NCI-H2081 (cell line): ENCODE data around the gene BMP2K.
A peak's percentile ranks its signal among the peaks of the same experiment; 100 is the strongest.

Experiments used
- DNase-seq, 2 experiments: peaks; one replicate each; lab custom pipeline; 2025; lab: John Stamatoyannopoulos, UW

BMP2K gene

DNA sequence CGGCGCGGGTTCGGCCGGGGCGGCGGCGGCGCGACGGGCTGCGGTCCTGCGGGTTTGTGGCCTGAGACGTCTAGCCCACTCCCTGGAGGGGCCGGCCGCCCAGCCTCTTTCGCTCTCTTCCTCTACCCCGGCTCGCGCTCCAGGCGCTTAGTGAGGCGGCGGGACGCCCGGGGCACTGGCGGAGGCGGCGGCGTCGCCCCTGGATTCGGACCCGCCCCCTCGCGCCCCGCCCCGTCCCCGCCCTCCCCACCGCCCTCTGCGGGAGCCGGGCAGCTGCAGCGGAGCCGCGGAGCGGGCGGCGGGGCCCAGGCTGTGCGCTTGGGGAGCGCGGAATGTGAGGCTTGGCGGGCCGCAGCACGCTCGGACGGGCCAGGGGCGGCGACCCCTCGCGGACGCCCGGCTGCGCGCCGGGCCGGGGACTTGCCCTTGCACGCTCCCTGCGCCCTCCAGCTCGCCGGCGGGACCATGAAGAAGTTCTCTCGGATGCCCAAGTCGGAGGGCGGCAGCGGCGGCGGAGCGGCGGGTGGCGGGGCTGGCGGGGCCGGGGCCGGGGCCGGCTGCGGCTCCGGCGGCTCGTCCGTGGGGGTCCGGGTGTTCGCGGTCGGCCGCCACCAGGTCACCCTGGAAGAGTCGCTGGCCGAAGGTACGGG lies at the start of gene BMP2K:
BMP2K (plus strand) TSS at position 272 of the 650 bp plus-strand sequence; CDS start at position 466, 194 bp downstream.
- peak; percentile 71 to 72 for DNase-seq

DNA sequence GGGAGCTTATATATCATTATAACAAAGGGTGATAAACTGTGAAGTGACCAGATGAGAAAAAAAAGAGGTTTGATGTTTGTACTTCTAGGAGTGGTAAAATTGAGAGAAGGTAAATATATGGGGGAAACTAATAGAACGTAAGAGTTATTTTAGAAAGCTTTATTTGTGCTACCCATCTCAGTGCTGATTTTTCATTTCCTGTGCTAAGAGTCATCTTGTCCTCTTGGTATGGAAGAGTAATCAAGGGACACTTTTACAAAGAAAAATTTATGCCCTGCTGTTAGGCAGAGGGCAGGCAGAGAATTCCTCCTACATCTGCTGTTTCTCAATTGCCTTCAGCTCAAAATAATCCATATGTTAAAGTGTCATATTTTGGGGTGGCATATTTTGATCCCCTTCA lies 49.6 kb upstream of the BMP2K start:
- no peak for DNase-seq

DNA sequence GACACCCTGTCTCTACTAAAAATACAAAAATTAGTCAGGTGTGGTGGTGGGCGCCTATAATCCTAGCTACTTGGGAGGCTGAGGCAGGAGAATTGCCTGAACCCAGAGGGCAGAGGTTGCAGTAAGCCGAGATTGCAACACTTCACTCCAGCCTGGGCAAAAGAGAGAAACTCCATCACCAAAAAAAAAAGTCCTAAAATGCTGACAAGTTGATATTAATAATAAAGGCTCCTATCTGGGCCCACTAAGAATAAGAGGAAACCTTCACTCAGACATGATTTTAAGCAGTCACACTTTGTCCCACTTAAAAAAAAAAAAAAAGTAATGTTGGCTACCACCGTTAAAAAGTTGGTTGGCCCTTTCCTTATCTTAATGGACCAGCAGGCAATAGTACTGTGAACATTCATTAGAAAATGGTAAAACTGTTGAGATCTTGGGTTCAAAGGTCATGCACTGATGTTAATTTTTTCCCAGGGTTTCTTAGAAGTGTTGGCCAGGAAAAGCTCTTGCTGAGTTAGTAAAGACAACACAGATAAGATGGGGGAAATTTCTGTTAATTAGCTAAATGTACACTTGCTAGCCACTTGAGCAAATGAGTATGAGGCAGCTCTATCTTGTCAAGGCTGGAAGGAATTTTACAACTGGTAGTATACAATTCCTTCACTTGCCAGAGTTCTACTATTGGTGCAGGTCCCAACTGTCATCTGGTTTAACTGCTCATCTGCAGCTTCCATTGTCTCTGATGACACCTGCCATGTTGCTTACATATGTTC lies 43.6 kb upstream of the BMP2K start:
- DNase-seq: no peak

DNA sequence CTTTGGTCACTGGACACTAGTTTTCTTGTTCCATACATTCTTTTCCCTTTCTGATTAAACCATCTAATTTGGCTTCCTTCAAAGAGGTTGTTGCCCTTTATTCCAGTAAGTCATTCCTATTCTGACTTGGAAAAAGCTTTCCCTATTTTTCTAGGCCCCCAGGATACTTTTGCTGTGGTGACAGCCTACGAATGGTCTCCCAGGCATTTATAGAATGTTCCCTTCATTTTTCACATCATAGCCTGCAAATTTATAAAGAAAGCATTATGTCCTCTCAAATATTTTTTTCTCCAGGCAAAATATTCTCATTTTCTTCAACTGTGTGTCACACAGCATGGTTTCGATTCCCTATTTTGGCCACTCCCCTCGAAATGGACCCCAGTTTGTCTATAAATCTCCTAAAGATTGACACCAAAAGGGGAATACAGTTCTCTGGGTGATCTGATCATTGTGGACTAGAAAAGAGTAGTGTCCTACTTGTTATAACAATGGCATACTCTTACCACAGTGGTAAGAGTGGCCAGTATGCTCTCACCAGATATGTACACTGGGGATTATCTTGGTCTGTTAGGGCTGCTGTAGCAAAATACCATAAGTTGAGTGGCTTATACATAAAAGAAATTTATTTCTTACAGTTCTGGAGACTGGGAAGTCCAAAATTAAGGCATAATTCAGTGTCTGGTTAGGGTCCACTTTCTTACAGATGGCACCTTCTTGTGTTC lies 41.5 kb upstream of the BMP2K start:
- no peak for DNase-seq

DNA sequence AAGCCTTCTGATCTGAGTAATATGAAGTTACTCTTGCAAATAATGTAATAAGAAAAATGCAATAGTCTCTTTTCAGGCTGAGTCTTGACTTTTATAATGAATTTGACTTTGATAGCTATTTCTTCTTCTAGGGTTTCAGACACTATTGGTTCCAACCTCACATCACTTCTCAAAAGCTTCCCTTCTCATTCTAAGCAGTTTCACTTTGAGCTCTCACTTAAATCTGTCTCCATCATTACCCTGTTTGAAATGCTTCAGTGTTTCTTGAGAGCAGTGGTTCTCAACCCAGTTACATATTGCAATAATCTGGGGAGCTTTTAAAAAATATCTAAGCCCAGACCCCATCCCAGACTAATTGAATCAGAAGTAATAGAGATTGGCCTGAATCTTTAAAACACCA lies 40.5 kb upstream of the BMP2K start:
- DNase-seq: no peak

DNA sequence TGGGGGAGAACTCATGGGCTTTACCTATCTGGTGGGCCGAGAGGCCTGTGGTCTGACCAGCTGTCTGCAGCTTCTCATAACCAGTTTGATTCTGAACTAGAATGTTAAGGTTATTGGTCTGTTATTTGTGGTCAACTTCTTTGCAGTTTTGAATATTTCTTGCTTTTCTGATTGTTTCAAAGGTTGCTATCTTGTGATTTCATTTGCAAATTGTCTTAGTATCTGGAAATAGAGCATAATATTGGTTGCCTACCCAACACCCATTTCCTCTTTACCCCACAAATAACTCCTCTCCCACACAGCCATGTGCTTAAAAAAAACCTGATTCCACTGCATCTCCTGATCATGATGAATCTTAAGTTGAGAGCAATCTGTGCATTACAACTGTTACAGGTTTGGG lies 39.1 kb upstream of the BMP2K start:
- DNase-seq: no peak

DNA sequence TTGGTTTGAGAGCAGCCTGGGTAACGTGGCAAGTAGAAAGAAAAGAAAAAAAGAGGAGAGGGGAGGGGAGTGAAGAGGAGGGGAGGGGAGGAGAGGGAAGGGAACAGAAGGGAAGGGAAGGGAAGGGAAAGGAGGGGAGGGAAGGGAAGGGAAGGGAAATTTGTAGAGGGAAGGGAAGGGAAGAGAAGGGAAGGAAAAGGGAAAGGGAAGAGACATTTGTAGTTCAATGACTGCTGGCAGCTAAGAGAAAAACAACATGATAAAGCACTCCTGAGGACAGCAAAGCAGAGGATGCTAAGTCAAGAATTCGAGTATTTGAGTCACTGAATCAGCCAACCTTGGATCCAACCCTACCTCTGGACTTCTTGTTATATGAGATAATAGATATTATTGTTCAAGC lies 38.2 kb upstream of the BMP2K start:
- no peak for DNase-seq

DNA sequence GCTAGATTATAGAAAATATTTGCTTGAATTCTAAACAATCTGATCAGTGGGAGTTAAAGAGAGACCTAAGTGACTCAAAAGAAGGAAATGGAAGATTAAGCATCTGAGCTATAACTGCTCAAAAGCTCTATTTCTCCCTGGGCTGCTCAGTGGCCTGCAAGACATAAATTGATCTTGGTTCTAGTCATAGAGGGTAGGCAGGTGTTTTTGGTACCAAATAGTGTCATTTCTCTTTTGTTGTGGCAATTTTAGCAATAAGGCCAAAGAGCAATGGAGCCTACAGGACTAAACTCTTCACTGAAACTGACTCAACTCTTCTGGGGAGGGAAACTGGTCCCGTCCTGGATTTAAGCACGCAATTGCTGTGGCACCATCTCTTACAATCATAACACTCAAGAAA lies 33.9 kb upstream of the BMP2K start:
- DNase-seq: no peak

DNA sequence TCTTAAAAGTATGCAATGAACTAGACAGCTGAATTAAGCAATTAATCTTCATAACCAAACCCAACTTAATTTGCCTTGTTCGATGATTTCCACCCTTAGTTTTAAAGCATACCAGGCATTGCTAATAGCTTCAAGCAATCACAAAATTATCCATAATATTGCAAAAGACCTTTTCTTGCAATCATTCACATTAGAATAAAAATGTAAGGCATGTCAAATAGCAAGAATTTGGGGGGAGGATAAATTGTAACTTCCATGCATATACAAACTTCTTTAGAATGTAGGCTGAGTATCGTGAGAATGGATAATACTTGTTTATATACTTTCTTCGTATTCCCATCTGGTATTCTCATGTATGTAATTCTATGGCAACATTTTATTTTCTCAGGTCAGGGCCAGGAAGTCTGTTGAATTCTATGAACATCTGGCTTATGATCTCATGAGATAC lies 28.7 kb upstream of the BMP2K start:
- DNase-seq: no peak

DNA sequence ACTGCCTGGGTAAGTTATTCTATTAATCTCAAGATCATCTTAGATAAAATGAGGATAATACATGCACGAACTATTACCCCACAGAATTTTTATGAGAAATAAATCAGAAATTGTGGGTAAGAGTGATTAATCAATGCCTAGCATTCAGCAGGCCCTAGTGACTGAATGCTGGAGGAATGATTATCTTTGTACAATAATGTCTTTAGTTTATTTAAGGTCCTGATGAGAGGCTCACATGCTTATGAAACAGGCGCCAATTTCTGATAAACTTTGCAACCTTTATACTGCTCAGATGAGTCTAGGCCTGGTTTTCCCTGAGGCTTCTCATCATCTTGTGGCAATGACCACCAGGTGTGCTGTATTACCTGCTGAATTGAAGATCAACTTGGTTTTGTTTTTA lies 27.8 kb upstream of the BMP2K start:
- DNase-seq: no peak

DNA sequence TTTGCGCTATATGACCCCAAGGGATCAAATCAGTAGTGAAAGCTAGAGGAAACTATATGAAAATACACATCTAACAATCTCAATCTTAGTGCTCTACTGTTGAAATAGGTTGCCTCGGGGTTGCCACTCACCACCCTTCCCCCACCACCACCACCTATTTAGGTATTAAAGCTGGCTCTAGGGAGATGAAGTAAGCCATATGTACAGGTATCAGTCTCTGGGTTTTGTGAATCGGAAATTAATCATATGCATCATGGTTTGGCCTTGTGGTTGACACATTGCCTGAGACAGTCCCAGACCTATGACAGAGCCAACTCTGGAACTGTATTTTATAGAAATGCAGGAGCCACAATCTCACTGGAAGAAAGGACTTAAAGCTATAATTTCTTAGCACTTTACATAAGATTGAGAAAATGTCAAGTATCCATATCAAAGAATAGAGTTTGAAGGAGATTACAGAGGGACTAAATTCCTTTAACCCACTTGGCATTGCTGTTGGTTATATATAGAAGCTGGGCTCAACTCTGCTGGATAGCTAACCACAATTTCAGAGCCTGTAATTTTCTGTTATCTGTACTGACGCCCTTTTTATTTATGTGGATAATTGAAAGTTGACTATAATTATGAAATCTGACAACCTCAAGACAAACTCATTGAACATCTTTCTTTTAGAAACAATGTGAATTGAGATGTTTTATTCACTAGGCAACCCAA lies 26.7 kb upstream of the BMP2K start:
- DNase-seq: no peak

DNA sequence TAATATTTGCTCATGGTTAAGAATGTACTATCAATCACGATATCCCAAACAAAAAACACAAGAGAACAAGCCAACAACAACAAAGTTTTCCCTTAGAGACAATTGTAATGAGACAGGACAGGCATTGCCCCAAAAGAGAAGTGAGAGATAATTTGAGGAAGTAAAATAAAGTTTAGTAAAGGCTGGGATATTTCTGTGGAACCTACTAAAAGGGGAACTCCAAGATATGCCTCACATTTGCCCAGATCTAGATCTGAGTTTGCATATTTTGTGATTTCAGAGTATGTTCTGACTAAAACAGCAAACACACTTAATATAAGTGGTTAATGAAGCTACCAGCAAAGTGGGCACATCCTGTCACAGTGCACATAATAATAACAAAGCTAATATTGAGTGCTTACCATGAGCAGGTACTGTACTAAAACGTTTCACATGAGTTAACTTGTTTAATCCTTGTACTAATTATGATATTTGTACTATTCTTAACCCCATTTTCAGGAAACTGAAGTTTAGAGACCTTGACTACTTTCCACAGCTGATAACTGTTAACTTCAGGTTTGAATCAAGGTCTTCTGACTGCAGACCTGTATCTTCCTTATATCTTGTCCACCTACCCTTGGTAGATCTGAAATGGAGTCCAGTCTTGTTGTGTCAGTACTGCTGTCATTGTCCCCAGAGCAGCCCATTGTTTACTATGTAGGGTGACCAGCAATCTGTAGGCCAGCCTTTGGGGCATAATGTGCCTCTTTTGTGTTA lies 26.0 kb upstream of the BMP2K start:
- DNase-seq: no peak

DNA sequence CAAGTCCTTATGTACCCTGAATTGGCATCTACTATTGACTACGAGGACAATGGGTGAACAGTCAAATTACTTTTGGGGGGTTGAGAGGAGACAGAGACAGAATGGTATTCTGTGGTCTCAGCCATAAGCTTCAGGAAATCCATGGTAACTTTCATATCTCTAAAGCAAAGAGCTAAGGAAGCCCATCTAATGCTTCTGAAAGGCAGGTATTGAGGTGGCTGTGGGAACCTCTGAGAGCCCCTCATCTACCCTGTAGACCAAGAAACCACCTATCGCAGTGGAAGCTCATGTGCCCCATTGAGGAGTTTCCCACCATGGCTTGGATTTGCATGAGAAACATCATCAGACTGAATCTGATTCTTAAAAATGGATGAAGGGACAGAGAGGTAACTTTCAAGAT lies 23.1 kb upstream of the BMP2K start:
- DNase-seq: no peak

DNA sequence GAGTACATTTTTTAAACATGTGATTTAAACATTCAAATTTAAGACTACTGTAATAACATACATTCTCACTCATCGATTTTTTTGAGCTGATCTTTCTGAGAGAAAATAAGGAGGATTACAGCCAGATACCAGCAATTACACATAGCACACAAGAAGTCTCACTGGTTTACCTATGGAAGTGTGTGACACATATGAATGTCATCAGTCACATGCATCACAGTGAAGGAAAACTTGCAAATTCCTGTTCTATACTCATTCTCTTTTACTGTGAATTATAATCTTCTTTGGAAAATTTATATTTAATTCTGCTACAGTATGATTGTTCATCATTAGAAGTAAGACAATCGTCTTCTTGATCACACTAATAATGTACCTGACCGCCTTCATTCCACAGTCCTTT lies 21.3 kb upstream of the BMP2K start:
- DNase-seq: no peak

DNA sequence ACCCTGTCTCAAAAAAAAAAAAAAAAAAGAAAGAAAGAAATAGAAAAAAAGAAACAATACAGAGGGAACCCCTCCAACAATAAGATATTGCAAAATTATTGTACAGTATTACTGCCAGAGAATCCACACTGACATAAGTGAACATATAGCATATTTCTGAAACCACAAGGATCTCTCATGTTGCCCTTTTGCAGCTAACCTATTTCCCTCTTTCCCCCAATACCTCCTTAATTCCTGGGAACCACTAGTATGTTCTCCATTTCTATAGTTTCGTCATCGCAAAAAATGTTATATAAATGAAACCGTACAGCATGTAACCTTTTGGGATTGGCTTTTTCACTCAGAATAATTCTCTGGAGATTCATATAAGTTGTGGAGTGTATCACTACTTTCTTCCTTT lies 20.0 kb upstream of the BMP2K start:
- no peak for DNase-seq

DNA sequence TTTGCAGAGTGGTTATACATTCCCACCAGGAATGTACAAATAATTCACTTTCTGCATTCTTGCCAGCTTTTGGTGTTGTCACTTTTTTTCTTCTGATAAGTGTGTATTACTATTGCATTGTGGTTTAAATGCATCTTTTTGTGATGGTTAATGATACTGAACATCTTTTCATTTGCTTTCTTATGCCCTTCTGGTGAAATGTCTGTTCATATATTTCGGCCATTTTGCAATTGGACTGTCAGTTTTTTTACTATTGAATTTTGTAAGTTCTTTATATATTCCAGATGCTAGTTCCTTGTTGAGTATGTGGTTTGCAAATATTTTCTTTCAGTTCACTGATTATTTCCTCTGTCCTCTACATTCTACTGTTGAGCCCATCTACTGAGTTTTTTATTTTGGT lies 19.4 kb upstream of the BMP2K start:
- no peak for DNase-seq

DNA sequence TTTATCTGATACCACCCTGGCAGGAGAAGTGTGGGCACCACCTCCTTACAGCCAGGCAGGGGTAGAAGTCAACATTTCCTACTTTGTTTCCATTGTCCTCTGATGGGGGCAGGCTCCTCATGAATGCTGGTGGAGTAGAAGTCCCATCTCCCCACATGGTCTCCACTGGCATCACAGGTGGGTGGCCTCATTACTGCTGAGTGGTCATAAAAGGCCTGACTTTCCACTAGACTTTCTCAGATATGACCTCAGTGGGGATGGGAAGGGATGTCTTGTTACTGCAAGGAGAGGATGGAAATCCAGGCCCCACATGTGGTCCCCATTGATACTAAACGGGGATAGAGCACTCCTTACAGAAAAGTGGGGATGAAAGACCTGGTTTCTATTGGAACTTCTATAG lies 18.6 kb upstream of the BMP2K start:
- no peak for DNase-seq

DNA sequence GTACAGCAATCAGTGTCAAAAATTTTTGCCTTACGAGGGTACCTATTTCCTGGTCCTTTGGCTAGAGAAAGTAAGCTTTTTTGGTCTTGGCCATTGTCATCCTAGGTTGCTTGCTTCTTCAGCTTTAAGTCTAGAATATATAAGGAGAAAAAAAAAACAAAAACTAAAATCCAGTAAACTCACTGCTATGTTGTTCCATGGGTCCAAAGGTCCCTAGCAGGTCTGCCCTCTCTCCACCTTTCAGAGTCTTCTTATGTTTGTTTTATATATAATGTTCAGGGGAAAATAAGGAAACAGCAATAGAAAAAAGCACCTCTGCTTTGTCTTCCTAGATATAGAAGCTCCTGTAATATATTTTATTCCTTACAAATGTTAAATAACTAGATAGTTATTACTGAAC lies 18.1 kb upstream of the BMP2K start:
- DNase-seq: no peak

DNA sequence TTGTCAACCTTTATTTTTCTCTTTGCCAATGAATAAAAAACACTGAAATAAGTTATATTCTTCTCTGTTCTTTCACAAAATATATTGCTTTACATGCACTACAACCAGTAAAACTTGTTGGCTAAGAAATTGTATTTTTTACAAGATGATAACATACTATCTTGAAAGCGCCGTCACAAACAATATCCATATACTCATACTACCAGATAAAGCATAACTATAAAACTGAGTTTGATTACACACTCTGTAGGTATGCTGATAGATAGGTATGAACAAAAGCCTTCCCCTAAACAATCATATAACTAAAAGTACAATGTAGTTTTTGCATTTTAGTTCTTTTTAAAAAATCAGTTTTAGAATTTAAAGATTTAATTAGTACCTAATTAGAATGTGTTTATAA lies 13.6 kb upstream of the BMP2K start:
- DNase-seq: no peak

DNA sequence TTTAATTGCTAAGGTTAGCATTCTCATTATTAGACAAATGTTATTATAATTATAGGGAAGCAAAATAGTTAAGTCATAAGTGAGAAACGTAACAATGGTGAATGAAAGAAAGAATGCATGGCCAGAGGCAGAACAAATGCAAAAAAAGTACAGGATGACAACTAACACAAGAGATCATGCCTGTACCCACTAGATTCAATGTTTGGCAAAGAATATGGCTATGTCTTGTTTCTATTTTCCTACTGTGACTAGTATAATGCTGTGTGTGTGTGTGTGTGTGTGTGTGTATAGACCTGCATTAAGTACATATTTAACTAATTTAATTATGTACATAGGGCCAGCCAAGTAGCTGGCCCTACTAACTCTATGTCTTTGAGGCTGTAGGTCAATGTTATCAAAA lies 12.9 kb upstream of the BMP2K start:
- no peak for DNase-seq

DNA sequence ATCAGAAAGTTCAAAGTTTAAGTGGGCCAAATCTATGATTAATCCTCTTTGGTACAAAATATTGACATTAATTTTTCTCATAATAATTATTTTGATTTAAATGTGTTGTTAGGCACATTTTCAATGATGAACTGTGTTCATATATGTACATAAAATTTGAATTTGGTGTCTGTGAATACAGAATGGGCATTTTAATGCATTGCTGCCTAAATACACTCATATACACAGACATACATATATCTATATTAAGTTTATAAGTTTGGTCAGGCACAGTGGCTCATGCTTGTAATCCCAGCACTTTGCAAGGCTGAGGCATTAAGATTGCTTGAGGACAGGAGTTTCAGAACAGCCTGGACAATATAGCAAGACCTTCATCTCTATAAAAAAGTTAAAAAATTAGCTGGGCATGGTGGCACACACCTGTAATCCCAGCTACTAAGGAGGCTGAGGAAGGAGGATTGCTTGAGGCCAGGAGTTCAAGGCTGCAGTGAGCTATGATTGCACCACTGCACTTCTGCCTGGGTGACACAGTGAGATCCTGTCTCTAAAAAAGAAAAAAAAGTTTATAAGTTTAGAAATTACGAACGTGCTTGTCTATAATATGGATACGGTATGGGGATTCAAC lies 12.3 kb upstream of the BMP2K start:
- DNase-seq: no peak
